Measurements from ENCODE around the gene KLHL7.

DNA sequence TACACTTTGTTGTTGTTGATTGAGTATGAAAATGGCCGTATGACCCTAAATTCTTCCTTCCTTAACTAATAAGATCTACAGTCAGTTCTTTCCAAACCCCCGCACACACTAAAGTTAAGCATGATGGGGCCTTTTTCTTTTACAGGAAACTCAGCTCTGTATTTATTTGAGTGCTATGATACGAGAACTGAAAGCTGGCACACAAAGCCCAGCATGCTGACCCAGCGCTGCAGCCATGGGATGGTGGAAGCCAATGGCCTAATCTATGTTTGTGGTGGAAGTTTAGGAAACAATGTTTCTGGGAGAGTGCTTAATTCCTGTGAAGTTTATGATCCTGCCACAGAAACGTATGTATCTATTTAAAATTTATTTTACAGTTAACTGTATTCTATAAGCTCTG lies 62.1 kb downstream of the KLHL7 start:
- TF ChIP-seq, protein P1, sequence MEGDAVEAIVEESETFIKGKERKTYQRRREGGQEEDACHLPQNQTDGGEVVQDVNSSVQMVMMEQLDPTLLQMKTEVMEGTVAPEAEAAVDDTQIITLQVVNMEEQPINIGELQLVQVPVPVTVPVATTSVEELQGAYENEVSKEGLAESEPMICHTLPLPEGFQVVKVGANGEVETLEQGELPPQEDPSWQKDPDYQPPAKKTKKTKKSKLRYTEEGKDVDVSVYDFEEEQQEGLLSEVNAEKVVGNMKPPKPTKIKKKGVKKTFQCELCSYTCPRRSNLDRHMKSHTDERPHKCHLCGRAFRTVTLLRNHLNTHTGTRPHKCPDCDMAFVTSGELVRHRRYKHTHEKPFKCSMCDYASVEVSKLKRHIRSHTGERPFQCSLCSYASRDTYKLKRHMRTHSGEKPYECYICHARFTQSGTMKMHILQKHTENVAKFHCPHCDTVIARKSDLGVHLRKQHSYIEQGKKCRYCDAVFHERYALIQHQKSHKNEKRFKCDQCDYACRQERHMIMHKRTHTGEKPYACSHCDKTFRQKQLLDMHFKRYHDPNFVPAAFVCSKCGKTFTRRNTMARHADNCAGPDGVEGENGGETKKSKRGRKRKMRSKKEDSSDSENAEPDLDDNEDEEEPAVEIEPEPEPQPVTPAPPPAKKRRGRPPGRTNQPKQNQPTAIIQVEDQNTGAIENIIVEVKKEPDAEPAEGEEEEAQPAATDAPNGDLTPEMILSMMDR (conservative IDR thresholded peaks at IDR 0.05) = no peak
- no peak for TF ChIP-seq EZH2 (IDR thresholded peaks at IDR 0.05; ENCODE audit: low read depth)
